22Rv1 (cell line): ENCODE results near the gene ARL10.
A peak's percentile ranks its signal among the peaks of the same experiment; 100 is the strongest.

ENCODE experiments used
- H3K27ac ChIP-seq: fragments of 450-650 bp; 2 replicates; pipeline ENCODE4 v1.5.1; 2017
- CTCF ChIP-seq: fragments of 450-650 bp; IDR thresholded peaks from 2 replicates; pipeline ENCODE4 v1.5.1; 2017; ENCODE audit warnings: mild to moderate bottlenecking
- ZFX ChIP-seq: fragments of 450-650 bp; IDR thresholded peaks from 2 replicates; pipeline ENCODE4 v1.6.1; 2017; ENCODE audit warnings: antibody characterized with exemption, borderline replicate concordance

Gene ARL10

GRCh38 chr5:176387384-176387925, 22.2 kb downstream of the ARL10 start:
- TF ChIP-seq CTCF (no peak), ZFX (no peak)
- peak overlapping the region; percentile 90 for H3K27ac ChIP-seq

GRCh38 chr5:176388003-176388443, 22.7 kb downstream of the ARL10 start:
- H3K27ac ChIP-seq = peak overlapping the region; percentile 90
- TF ChIP-seq CTCF (no peak), ZFX (no peak)

GRCh38 chr5:176388444-176389134, 23.3 kb downstream of the ARL10 start, which contains the start of the genes HIGD2A and NOP16:
Gene HIGD2A, plus strand, starts transcription at chr5:176388751. Its CDS starts 69 bp downstream, at chr5:176388820.
Gene NOP16, minus strand, starts transcription at chr5:176388598. Its CDS starts 59 bp downstream, at chr5:176388539.
- no peak for TF ChIP-seq CTCF
- no peak for TF ChIP-seq ZFX
- H3K27ac ChIP-seq = peak within 1 kb of the TSS; percentile 90

GRCh38 chr5:176389135-176390123, 24.1 kb downstream of the ARL10 start:
- TF ChIP-seq CTCF (no peak), ZFX (no peak)
- peak overlapping the region; percentile 90 for H3K27ac ChIP-seq

GRCh38 chr5:176391479-176391878, 26.2 kb downstream of the ARL10 start:
- no peak for TF ChIP-seq ZFX
- TF ChIP-seq CTCF = no peak
- no peak overlapping the region for H3K27ac ChIP-seq

- no peak for TF ChIP-seq ZFX
- no peak for TF ChIP-seq CTCF
- H3K27ac ChIP-seq = no peak overlapping the region
These were observed 26.7 kb downstream of the ARL10 start for GRCh38 chr5:176391999-176392398.
